ENCODE results near the gene MC3R.

DNA sequence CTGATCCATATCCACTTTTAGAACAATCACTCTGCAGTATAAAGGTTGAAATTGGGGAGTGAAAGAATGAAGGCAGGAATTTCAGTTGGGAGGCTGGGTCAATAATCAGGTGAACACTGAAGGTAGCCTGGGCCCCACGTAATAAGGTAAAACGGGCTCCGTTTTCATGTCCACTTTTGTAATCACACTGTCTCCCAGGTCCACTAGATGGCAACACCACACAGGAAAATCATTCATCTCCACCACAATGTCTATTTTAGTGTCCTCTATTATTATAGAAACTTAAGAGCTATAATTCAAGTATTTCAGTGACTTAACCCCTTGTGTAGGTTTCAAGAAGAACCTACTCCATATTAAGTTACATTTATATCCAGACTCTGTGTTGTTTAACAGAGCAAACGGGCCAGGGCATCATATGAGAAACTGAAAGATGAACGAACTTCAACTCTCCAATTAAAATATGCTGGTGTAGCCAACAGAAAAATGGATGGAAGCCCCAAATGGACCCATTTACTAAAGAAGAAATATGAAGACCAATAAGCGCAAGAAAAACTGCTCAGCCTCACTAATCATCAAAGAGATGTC is 45.9 kb upstream of the MC3R start:
- TF ChIP-seq, protein P1, sequence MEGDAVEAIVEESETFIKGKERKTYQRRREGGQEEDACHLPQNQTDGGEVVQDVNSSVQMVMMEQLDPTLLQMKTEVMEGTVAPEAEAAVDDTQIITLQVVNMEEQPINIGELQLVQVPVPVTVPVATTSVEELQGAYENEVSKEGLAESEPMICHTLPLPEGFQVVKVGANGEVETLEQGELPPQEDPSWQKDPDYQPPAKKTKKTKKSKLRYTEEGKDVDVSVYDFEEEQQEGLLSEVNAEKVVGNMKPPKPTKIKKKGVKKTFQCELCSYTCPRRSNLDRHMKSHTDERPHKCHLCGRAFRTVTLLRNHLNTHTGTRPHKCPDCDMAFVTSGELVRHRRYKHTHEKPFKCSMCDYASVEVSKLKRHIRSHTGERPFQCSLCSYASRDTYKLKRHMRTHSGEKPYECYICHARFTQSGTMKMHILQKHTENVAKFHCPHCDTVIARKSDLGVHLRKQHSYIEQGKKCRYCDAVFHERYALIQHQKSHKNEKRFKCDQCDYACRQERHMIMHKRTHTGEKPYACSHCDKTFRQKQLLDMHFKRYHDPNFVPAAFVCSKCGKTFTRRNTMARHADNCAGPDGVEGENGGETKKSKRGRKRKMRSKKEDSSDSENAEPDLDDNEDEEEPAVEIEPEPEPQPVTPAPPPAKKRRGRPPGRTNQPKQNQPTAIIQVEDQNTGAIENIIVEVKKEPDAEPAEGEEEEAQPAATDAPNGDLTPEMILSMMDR (IDR thresholded peaks at IDR 0.05) = peak in 1 of 4 experiments; percentile 15
- TF ChIP-seq POLR2A (IDR thresholded peaks at IDR 0.05) = no peak
